Spleen (tissue), 7 donors: ENCODE data around the gene NBEA.

Experiments used
- CTCF ChIP-seq, 11 experiments: fragments of 200-600 bp in 7 of 11; fragments of 450-650 bp in 4 of 11; sonication (generic) in 4 of 11; IDR thresholded peaks in 8 of 11; conservative IDR thresholded peaks in 3 of 11; 1 replicate in 7 of 11; 2 replicates in 4 of 11; pipeline versions ENCODE4 v1.4.0 to v1.8.0; 2016 to 2021; ENCODE audit warnings: antibody characterized with exemption in 11 of 11, inconsistent platforms in 4 of 11, mild to moderate bottlenecking in 1 of 11
- POLR2A ChIP-seq, 3 donors: fragments of 450-650 bp; IDR thresholded peaks; one replicate each; pipeline ENCODE4 v1.5.1; 2017; ENCODE audit warnings: antibody characterized with exemption in 3 of 3, mild to moderate bottlenecking in 1 of 3
- POLR2AphosphoS5 ChIP-seq, 3 donors: sonication (generic); formaldehyde crosslinking; IDR thresholded peaks; one replicate each; pipeline ENCODE4 v1.5.1; 2017; ENCODE audit warnings: antibody characterized with exemption in 3 of 3
- donor health status: DM: no; HTN: no; CAD: no; lungs with moderate emphysema.
- donor health status: DM: no; HTN: no; CAD: no.
- donor health status: DM: no; HTN: no; CAD: no.

GRCh38 chr13:35561540-35561939 lies 619.5 kb downstream of the NBEA start:
- no peak for TF ChIP-seq POLR2AphosphoS5 (IDR thresholded peaks at IDR 0.05)
- TF ChIP-seq CTCF (IDR thresholded peaks at IDR 0.05 in 8 of 11, conservative IDR thresholded peaks at IDR 0.05 in 3 of 11), result no peak
- TF ChIP-seq POLR2A (IDR thresholded peaks at IDR 0.05), result no peak
